Fibroblast of peridontal ligament (primary cell): ENCODE measurements around the gene ACTG1.
A peak's percentile ranks its signal among the peaks of the same experiment; 100 is the strongest.

ENCODE experiments used
- DNase-seq: peaks from one replicate; pipeline ENCODE4 v3.0.0-alpha.2; 2010; ENCODE audit errors: extremely low read depth

ACTG1 gene

DNA sequence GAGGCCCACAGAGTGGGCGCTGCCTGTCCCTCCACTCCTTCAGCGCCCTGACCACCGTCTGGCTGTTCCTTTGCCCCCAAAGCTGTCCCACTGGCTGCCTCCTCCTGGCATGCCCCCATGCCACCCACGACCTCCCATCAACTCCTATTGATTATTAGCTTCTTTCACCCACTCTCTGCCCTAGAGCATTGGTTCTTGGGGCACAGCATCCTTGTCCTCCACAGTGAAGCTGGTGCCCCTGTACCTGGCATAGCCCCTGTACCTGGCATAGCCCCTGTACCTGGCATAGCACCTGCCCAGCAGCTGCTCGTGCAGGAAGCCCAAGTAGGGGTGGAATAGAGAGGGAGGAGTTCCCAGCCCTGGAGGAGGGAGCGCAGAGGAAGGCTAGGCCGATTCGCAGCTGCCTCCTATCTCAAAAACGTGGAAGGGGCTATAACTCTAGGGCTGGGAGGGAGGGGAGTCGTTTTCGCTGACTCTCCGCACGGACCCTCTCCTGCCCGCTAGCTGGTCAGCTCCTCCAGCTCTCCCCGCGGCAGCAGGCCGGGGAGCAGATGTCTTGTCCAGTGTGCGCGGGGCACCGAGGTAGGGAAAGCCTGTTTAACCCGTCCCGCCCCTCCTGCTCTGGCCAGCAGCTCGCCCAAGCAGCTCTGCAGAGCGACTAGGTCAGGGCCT lies 5.7 kb upstream of the ACTG1 start:
- no peak for DNase-seq

DNA sequence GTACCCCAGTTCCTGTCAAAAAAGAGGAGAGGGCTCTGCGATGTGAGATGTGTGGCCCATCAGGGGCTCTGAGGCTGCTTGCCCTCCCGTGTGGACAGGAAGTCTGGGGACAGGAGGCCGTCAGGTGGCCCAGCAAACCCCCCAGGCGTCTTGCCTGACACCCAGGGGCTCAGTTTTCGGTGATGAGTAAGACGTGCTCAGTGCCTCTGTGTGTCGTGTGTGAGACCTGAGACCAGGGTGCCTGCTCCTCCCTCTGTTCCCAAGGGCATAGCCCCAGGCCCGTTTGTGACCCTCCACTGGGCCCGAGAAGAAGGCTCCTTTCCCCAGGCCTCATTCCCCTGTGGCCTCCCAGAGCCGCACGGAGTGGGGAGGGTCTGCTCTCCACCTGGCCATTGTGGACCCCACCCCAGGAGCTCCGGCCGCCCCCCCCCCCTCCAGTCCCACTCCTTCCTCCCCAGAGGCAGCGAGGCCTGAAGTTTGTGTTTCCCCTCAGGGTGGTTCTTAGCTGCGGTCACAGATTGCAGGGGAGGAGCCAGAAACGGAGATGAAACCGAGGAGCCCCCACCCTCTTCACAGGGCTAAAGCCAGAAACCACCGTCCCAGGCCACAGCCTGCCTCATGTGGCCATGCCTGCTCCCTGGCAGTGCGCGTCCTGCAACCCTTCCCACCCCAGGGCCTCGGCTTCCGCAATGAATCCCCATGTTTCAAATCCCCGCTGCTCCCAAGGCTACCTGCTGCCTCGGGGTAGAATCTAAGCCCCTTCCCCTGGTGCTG lies 4.9 kb upstream of the ACTG1 start:
- peak; percentile 64 for DNase-seq

DNA sequence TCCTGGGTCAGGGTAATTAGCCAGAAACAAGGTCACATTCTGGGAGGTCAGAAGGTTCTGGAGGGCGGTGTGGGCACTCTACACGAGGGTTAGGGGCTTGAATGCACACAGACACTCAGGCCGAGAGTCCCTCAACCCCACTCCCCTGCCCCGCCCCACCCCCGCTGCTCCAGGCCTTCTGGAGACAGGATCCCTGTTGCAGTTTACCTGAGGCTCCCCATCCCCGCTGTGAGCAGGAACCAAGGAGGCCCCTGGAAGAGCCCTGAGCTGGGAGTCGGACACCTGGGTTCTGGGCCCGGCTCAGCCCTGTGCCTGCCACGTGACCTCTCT lies 4.4 kb upstream of the ACTG1 start:
- no peak for DNase-seq

DNA sequence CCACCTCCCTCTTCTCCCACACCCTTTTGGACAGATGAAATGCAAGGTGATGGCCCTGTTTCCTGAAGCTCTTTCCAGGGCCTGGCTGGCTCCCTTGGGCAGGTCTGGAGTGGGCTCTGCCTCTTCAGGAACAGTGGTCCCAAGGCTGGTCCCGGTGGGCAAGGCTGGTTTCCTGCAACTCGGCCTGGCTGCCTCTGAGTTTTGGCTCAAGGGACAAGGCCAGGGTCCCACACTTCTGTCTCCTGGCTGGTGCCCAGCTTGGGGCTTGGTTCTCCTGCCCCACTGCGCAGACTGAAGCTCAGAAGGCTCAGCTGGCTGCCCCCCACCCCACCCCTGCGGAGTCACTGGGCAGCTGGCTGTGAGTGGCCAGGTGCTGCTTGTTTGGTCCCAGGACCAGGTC lies 3.8 kb upstream of the ACTG1 start:
- DNase-seq = no peak

DNA sequence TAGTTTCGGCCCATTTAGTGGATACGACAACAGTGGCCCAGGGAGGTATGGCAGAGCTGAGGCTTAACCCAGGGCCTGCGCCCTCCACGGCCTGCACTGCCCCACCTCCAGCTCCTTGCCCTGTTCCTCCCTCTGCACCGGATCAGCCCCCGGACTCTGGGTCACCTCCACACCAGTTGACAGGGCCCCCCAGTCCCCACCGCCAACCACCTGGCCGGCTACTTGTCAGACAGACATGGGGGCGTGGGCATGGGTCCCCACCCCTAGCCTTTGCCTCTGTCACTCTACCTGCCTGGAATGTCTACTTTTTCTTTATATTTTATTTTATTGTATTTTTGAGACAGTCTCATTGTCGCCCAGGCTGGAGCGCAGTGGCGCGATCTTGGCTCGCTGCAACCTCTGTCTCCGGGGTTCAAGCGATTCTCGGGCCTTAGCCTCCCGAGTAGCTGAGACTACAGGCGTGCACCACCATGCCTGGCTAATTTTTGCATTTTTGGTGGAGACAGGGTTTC lies 3.0 kb upstream of the ACTG1 start:
- DNase-seq = no peak

DNA sequence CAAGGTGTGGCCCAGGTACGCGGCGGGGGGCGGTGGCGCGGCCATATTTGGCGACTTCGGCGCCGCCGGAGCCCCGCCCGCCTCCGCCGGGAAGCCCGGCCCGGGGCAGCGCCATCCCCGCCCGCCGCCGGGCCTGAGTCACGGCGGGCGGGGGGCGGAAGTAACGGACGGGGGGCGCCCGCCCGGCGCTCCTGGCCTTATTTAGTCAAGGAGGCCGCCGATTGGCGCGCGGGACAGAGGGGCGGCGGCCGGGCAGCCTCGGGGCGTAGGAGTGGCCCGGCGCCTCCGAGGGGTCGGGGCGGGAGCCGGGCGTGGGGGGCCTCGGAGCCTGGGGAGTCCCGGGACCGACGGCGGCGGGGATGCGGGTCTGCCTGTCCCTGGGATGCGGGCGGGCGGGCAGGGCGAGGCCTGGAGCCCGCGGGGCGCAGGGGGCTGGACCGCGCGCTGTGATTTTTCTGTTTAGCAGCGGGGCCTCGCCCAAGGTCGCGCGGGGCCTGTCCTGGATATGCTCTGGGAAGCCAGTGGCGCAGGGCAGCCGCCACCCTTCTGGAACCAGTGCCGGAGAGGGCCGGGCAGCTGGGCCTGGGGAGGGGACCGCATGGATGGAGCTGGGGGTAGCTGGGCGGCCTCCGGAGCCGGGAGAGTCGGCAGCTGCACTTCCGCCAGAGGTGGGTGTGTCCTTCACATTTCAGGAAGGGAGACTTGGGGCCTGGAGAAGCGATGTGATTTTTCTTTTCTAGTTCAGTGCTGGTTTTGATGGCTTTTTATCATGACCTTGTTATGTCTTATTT lies 2.3 kb upstream of the ACTG1 start:
- DNase-seq = peak; percentile 79

DNA sequence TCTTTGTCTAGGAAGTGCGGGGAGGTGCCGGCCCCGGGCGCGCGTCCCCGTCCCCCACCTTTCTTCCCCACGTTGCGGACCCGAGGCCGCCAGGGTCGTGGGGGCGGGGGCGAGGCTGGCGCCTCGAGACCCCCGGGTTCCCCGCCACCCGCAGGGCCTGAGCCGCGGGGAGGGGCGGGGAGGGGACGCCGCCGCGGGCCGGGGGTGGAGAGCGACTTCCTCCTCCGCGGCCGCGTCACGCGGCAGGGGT lies 1.8 kb upstream of the ACTG1 start:
- no peak for DNase-seq

DNA sequence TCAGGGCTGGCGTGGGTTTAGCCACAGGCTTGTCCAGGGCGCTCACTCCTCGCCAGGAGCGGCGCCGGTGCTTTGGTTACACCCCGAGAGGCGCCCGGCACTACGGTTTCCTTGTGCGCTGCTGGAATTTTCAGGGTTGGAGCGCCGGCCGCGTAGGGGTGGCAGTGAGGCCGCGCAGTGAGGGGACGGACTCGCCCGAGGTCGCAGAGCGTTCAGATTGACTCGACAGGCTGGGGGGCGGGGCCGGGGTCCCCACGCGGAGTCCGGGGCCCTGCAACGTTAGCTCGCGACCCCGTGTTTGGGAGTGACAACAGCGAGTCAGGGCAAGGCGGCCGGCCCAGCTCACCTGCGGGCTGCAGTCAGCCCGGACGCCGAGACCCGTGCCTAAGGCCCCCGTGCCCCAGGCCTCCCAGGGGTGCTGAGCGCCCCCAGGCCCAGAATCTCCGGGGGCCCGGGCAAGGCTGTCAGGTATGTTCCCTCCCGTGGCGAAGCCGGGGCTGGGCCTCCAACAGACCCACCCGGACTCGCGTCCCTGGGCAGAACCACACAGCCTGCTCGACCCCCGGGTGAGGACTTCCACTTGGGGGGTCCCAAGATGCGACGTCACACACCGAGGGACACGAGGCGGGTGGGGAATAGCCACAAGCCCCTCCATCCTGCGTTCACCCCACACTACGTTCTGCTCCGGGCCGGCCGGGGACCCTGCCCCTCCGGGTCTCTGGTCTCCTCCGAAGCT lies 1.3 kb upstream of the ACTG1 start:
- DNase-seq = peak; percentile 62

DNA sequence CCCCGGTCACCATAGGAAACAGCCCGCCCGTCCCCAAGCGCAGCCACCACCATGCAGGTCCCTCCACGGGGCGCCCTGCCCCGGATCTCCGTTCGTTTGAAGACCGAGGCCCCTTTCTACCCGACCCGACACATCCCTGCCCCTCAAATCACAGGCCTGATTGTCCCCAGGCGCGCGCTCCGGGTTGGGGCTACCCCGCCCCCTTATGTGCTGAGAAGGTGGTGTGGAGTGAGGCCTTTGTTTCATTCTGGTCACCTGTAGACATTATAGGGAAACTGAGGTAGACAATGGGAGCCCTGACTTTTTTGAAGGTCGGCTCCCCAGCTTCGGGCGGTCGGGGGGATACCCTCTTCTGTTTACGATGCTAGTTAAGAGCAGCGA lies 763 bp upstream of the ACTG1 start:
- DNase-seq = peak; percentile 51

DNA sequence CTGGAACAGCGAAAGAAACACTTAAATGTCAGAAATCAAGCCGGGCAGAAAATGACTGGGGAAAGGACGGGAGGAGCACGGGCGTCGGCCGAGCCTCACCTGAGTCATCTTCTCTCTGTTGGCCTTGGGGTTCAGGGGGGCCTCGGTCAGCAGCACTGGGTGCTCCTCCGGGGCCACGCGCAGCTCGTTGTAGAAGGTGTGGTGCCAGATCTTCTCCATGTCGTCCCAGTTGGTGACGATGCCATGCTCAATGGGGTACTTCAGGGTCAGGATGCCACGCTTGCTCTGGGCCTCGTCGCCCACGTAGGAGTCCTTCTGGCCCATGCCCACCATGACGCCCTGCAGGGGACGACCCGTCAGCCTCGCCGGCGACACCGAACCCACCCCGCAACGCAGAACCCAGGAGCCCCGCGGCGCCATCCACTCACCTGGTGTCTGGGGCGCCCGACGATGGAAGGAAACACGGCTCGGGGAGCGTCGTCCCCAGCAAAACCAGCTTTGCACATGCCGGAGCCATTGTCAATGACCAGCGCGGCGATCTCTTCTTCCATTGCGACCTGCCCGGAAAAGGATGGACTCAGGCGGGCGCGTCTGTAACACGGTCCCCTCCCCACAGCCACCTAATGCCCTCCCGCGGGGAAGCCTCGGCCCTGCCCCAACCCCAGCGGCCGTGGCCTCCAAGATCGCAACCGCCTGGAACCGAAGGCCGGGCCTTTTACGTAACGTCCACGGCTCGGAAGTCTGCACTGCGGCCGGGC lies 616 bp downstream of the ACTG1 start:
- no peak for DNase-seq

DNA sequence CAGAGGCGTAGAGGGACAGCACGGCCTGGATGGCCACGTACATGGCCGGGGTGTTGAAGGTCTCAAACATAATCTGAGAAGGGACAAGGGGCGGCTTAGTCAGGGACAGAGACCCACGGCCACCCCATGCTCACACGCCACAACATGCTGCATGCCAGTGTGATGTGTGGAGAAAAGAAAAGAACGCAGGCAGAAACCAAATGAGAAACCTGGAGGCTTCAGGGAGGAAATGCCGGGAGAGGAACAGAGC lies 1.1 kb downstream of the ACTG1 start:
- peak; percentile 57 for DNase-seq

DNA sequence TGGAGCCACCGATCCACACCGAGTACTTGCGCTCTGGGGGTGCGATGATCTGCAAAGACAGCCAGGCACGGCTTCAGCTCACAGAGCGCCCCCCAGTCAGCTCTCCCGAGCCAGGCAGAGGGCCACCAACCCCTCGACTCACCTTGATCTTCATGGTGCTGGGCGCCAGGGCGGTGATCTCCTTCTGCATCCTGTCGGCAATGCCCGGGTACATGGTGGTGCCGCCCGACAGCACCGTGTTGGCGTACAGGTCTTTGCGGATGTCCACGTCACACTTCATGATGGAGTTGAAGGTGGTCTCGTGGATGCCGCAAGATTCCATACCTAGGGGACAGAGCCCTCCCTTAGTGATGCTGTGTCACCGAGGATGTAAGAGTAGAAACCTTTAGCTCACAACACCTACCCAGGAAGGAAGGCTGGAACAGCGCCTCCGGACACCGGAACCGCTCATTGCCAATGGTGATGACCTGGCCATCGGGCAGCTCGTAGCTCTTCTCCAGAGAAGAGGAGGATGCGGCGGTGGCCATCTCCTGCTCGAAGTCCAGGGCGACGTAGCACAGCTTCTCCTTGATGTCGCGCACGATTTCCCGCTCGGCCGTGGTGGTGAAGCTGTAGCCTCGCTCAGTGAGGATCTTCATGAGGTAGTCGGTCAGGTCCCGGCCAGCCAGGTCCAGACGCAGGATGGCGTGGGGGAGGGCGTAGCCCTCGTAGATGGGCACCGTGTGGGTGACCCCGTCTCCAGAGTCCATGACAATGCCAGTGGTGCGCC lies 1.6 kb downstream of the ACTG1 start:
- peak; percentile 38 for DNase-seq

DNA sequence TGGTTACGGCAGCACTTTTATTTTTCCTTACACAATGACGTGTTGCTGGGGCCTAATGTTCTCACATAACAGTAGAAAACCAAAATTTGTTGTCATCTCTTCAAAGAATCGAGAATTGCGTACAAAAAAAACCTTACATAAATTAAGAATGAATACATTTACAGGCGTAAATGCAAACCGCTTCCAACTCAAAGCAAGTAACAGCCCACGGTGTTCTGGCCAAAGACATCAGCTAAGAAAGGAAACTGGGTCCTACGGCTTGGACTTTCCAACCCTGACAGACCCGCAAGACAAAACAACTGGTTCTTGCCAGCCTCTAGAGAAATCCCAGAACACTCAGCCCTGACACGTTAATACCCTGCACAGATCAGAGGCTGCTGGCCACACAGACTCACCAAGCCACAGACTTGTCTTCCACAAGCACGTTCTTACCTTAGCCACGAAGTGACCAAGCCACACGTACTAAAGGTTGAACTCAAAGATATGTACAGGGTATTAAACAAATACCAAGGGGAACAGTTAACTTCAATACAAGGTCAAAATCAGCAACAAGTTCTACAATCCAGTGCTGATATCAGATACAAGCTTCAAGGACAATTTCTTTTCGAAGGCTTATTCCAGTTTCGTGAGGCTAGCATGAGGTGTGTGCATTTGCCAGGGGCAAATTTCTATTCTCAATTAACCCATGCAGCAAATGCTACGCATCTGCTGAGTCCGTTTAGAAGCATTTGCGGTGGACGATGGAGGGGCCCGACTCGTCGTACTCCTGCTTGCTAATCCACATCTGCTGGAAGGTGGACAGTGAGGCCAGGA lies 2.4 kb downstream of the ACTG1 start:
- DNase-seq = peak; percentile 33

DNA sequence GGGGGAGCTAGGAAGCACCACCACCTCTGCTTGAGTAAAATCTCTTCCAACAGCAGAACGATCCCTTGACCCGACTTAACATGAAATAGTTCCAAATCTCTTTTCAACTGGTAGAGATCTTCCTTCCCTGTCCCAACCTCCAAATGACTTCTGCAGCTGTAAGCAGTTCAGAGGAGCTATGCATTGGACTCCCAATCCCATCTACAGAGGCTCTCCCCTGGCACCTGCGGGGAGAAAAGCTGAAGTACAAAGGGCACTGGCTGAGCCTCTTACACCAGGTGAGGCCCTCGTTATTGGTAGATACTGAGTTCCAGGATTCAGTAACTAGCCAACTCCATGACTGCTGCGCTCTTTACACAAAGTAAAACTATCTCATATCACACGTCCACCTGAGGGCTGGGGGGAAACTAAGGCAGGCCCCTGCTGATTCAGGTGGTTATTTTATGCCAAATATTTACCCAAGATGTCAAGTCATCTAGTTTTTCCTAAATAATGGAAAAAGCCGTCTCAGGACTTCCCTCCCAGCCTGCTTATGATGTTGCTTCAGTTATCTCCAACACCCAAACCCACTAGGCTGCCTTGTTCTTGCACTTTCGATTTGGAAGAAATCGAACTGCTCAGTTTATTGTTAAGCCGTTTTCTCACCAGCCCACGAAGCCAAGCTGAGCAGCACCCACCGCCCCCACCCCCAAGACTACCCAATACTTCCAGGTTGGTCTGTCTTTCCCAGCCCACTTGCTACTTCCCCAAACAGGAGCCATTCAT lies 3.2 kb downstream of the ACTG1 start:
- peak; percentile 40 for DNase-seq

DNA sequence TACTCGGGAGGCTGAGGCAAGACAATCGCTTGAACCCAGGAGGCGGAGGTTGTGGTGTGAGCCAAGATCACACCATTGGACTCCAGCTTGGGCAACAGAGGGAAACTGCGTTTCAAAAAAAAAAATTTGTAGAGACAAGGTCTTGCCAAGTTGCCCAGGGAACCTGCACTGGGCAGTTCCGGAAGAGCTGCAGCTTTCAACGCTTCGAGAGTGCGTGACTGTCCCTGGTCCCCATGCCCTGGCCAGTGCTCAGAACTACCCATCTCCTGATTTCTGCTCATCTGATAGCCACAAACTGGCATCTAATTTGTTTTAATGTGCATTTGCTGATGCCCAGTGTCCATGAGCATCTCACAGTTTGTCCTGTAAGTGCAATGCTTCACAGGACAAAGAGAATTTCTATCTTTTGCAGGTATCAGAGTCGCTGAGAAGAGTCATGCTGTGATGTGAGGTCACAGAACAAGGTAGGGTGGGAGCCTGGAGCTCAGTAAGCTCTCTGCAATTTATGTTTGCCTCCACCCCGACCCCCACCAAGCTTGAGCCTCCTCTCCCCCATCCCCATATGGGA lies 3.9 kb downstream of the ACTG1 start:
- DNase-seq = peak; percentile 55

DNA sequence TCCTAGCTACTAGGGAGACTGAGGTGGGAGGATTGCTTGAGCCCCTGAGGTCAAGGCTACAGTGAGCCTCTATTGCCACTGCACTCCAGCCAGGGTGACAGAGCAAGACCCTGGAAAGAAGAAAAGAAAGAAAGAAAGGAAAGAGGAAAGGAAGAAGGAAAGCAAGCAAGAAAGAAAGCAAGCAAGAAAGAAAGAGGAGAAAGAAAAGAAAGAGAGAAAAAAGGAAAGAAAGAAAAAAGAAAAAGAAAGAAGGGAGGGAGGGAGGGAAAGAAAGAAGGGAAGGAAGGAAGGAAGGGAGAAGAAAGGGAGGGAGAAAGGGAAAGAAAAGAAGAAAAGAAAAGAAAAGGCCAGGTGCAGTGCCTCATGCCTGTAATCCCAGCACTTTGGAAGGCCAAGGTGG lies 9.0 kb downstream of the ACTG1 start:
- DNase-seq = no peak

DNA sequence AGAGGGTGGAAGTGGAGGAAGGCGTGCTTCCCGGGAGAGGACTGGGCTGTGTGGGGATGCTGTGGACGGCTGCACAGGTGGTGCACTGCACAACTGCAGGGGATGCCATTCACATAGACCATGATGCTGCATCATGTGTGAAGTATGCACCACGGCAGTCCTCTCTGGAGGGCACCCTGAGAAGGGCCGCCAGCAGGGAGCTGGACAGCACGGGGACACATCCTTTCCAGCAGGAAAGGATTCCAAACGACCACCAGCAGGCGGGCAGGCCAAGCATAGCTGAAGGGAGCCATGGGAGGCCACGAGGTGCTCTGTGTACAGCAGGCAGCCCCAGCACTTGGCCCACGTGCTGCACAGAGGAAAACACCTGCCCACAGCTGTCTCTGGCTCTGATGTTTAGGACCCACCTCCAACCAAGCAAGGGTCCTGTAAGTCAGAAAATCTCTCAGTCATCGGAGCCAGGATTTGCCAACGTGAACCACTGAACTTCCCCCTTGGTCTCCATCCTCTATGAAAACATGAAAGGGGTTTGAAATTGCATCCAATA lies 10.1 kb downstream of the ACTG1 start:
- DNase-seq = no peak

DNA sequence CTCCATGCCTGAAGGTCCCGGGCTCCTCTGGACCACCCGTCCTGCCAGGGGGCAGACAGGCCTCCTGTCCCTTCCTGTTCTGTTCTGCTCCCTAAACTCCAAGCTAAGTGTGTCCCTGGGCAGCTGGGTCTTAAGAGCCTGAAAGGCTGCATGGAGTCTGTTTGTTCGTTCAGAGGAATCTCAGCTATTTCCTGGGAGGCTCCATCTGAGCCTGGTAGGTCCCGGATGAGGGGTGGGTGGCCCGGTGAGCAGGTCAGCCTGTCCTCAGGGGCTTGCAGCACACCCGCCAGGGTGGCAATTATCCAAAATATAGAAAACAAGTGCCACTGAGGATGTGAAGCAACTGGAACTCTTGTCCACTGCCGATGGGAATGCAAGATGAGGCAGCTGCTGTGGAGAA lies 12.6 kb downstream of the ACTG1 start:
- DNase-seq = no peak

DNA sequence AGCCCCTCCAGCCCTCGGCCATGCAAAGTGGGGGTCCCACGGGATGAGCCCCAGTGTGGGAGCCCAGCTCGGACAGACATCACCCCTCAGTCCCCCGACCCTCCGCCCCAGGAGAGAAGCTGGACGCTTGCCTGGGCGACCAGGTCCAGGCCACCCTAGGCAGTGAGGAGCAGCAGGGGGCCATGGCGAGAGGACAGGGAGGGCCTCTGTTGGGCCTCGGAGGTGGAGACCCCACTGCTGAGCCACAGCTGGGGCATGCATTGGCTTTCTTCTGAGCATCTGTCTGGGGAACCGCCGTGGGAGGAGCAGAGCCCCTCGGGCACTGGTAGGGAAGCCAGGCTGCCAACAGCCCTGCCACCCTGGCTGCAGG lies 13.0 kb downstream of the ACTG1 start:
- no peak for DNase-seq
